HCT116 (cell line): Measurements from ENCODE around the gene SPX.

Experiments
- CBX3 ChIP-seq: IDR thresholded peaks from 2 replicates; pipeline ENCODE4 v1.6.1; 2012; ENCODE audit warnings: low read depth
- EZH2 ChIP-seq: fragments of 200-600 bp; sonication (generic); IDR thresholded peaks from 2 replicates; pipeline ENCODE4 v1.6.1; 2017; ENCODE audit warnings: antibody characterized with exemption, mixed run types
- EZH2phosphoT487 ChIP-seq: fragments of 200-600 bp; IDR thresholded peaks from 2 replicates; pipeline ENCODE4 v1.6.1; 2018; ENCODE audit warnings: antibody characterized with exemption, borderline replicate concordance
- POLR2A ChIP-seq: IDR thresholded peaks from 2 replicates; pipeline ENCODE4 v1.7.0; 2011; ENCODE audit warnings: borderline replicate concordance; ENCODE audit not compliant: insufficient read depth, insufficient read length; ENCODE audit errors: extremely low read depth
- POLR2AphosphoS5 ChIP-seq: IDR thresholded peaks from 2 replicates; pipeline ENCODE4 v1.6.1; 2011; ENCODE audit warnings: mild to moderate bottlenecking, low read depth, low read length, moderate library complexity
- RAD21 ChIP-seq: IDR thresholded peaks from 2 replicates; pipeline ENCODE4 v1.6.1; 2012; ENCODE audit warnings: low read depth, mild to moderate bottlenecking
- SIN3A ChIP-seq: IDR thresholded peaks from 2 replicates; pipeline ENCODE4 v1.6.1; 2012; ENCODE audit warnings: low read depth
- TCF7L2 ChIP-seq: IDR thresholded peaks from 2 replicates; pipeline ENCODE4 v1.7.0; 2011; ENCODE audit warnings: borderline replicate concordance, inconsistent platforms; ENCODE audit not compliant: insufficient read depth, insufficient read length; ENCODE audit errors: extremely low read depth
- ZNF274 ChIP-seq: fragments of 200-500 bp; sonication (Bioruptor generic); IDR thresholded peaks from 2 replicates; pipeline ENCODE4 v1.6.1; 2014; ENCODE audit warnings: mild to moderate bottlenecking, low read depth, low read length, inconsistent platforms
- TF ChIP-seq, protein P1 (sequence below), 3 experiments: fragments of 200-600 bp in 1 of 3; sonication (generic) in 1 of 3; IDR thresholded peaks in 2 of 3; conservative IDR thresholded peaks in 1 of 3; 2 replicates each; pipeline ENCODE4 v1.5.1; 2012 to 2017; ENCODE audit warnings: low read depth in 2 of 3, low read length in 2 of 3, antibody characterized with exemption in 1 of 3, borderline replicate concordance in 1 of 3, control low read depth in 1 of 3, mild to moderate bottlenecking in 1 of 3, mixed read lengths in 1 of 3, mixed run types in 1 of 3, moderate library complexity in 1 of 3; ENCODE audit not compliant: insufficient read depth in 1 of 3
- TF ChIP-seq, protein P2 (sequence below): IDR thresholded peaks from 2 replicates; pipeline ENCODE4 v1.6.1; 2012; ENCODE audit warnings: low read depth
- TF ChIP-seq, protein P3 (sequence below): IDR thresholded peaks from 2 replicates; pipeline ENCODE4 v1.6.1; 2012

DNA sequence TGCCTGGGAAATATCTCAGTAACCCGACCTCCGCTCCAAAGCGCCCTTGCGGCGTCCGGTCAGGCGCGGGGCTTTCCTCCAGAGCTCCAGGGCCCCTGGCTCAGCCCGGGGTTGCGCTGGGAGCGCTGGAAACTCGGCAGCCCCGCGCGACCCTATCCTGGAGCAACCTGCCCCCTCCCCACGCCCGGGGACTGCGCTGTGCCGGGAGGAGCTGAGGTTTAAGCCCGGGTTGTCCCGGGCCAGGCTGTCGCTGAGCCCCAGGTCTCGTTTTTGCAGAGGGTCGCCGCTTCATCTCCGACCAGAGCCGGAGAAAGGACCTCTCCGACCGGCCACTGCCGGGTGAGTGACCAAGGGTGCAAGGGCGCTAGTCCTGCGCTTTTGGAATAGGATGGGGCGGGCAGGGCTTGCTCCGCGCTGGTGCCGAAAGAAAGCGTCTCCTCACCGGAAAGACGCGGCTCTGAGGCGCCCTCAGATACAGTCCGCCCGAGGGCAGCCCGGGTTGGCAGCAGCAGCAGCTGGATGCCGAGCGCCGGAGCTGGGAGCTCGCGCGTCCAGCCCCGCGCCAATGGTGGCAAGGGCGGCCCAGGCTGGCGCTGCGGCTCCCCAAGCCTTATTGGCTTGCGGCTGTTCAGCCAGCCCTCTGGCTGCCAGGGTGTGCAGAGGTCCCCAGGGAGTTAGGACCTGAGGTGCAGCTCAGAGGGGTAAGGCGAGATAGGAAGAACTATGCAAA is 1.5 kb downstream of the SPX start:
- TF ChIP-seq, protein P1, sequence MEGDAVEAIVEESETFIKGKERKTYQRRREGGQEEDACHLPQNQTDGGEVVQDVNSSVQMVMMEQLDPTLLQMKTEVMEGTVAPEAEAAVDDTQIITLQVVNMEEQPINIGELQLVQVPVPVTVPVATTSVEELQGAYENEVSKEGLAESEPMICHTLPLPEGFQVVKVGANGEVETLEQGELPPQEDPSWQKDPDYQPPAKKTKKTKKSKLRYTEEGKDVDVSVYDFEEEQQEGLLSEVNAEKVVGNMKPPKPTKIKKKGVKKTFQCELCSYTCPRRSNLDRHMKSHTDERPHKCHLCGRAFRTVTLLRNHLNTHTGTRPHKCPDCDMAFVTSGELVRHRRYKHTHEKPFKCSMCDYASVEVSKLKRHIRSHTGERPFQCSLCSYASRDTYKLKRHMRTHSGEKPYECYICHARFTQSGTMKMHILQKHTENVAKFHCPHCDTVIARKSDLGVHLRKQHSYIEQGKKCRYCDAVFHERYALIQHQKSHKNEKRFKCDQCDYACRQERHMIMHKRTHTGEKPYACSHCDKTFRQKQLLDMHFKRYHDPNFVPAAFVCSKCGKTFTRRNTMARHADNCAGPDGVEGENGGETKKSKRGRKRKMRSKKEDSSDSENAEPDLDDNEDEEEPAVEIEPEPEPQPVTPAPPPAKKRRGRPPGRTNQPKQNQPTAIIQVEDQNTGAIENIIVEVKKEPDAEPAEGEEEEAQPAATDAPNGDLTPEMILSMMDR (IDR thresholded peaks at IDR 0.05 in 2 of 3, conservative IDR thresholded peaks at IDR 0.05 in 1 of 3; ENCODE audit: borderline replicate concordance in 1 of 3, insufficient read depth in 1 of 3, low read depth in 2 of 3, low read length in 2 of 3): no peak
- TF ChIP-seq EZH2phosphoT487: no peak
- TF ChIP-seq SIN3A: no peak
- no peak for TF ChIP-seq POLR2AphosphoS5
- no peak for TF ChIP-seq ZNF274
- TF ChIP-seq EZH2: no peak
- TF ChIP-seq, protein P2, sequence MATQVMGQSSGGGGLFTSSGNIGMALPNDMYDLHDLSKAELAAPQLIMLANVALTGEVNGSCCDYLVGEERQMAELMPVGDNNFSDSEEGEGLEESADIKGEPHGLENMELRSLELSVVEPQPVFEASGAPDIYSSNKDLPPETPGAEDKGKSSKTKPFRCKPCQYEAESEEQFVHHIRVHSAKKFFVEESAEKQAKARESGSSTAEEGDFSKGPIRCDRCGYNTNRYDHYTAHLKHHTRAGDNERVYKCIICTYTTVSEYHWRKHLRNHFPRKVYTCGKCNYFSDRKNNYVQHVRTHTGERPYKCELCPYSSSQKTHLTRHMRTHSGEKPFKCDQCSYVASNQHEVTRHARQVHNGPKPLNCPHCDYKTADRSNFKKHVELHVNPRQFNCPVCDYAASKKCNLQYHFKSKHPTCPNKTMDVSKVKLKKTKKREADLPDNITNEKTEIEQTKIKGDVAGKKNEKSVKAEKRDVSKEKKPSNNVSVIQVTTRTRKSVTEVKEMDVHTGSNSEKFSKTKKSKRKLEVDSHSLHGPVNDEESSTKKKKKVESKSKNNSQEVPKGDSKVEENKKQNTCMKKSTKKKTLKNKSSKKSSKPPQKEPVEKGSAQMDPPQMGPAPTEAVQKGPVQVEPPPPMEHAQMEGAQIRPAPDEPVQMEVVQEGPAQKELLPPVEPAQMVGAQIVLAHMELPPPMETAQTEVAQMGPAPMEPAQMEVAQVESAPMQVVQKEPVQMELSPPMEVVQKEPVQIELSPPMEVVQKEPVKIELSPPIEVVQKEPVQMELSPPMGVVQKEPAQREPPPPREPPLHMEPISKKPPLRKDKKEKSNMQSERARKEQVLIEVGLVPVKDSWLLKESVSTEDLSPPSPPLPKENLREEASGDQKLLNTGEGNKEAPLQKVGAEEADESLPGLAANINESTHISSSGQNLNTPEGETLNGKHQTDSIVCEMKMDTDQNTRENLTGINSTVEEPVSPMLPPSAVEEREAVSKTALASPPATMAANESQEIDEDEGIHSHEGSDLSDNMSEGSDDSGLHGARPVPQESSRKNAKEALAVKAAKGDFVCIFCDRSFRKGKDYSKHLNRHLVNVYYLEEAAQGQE: no peak
- no peak for TF ChIP-seq TCF7L2
- no peak for TF ChIP-seq CBX3
- no peak for TF ChIP-seq POLR2A
- TF ChIP-seq, protein P3, sequence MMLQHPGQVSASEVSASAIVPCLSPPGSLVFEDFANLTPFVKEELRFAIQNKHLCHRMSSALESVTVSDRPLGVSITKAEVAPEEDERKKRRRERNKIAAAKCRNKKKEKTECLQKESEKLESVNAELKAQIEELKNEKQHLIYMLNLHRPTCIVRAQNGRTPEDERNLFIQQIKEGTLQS: no peak
- TF ChIP-seq RAD21: no peak
